GM11168 (cell line): ENCODE results near the gene TJP1.
"Not testable (repeated sequence)": the region's sequence is repeated elsewhere in the genome, so short reads cannot be mapped to it uniquely, and the experiment has no call there.

Experiments
- in situ Hi-C: fragments of 300-500 bp; cut with MboI; formaldehyde crosslinking; loops from one replicate; pipeline ENCODE4 v1.12.0; 2022; ENCODE audit warnings: low sequenced_read_pairs; ENCODE audit not compliant: unreplicated experiment

Gene TJP1

DNA sequence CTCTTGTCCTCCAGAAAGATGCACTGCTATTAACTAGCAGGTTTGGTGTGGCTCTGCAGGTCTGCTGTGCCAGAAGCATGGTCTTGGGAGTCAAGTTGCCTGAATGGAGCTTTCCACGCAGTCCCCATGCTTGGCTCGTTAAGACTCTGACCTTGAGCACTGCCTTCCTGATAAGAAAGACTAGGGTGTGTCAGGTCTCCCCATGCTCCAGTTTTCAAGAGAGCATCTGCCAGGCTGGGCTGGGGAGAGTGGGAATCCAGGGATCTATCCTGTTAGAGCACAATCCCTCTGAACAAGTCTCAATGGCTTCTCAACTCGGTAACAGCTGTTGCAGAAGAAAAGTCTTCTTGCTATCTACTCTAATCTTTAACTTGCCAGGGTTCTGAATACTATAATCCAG is 98.2 kb downstream of the TJP1 start:
- in situ Hi-C loops, result no loop called here

- in situ Hi-C loops, result no loop called here
Measured at GRCh38 chr15:29713784-29714183, 108.5 kb downstream of the TJP1 start.

DNA sequence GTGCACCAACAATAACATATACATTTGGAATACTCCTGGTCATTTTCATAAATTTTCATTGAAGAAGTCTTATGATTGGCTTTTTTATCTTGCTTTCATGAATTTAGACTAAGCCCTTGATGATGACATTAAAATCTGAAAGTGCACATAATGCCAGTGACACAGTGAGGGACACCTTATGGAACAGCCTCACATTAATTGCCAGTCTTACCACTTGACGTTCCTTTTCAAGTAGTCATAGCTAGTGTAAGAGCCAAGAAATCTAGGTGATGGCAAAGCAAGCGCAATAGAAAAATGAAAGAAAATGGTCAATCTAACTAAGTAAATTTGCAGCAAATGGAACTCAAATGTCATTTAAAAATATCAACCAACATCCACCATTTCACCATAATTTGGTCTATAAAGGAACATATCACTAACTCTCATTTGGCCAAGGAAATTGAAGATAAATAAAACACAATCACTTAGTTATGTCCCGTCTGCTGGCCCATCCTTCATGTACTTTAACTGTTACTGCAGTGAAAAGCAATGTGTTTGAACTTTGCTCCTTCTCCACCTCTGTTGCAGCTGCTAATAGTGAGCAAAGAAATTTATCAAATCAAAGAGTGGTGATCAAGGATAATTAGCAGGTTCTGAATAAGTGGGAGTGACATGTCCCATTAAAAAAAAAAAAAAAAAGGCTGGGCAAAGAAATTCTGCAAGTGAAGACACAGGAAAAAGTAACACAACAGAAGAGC is 110.0 kb downstream of the TJP1 start:
- in situ Hi-C loops, result no loop called here

DNA sequence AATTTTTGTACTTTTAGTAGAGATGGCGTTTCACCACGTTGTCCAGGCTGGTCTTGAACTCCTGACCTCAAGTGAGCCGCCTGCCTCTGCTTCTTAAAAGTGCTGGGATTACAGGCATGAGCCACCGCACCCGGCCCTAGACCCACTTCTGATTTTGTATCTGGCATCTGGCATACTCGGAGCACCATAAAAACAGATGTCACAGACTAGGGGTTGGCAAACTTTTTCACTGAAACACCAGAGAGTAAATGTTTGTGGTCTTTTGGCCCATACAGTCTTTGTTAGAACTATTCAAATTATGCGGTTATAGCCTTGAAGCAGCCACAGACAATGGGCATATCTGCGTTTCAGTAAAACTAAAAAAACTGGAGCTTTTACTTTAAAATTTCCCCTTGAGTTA is 110.7 kb downstream of the TJP1 start:
- in situ Hi-C loops, result no loop called here

DNA sequence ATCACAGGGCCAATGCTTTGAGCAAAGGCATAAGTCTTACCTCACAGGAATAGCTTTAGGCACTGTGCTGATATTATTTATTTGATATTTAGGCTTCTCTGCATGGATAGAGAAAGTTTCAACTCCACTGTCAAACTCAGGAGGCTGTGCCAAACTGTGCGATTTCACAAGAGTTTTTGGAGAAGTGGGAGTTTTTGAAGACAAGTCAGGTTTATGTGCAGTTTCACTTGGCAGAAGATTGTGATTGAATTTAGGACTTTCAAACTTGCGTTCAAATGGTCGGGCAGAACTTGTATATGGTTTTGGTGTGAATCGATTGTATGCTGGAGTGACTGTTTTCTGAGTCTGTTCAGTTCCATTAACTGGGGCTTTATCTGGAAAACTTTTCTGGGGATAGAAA is 113.7 kb downstream of the TJP1 start:
- in situ Hi-C loops, result no loop called here

DNA sequence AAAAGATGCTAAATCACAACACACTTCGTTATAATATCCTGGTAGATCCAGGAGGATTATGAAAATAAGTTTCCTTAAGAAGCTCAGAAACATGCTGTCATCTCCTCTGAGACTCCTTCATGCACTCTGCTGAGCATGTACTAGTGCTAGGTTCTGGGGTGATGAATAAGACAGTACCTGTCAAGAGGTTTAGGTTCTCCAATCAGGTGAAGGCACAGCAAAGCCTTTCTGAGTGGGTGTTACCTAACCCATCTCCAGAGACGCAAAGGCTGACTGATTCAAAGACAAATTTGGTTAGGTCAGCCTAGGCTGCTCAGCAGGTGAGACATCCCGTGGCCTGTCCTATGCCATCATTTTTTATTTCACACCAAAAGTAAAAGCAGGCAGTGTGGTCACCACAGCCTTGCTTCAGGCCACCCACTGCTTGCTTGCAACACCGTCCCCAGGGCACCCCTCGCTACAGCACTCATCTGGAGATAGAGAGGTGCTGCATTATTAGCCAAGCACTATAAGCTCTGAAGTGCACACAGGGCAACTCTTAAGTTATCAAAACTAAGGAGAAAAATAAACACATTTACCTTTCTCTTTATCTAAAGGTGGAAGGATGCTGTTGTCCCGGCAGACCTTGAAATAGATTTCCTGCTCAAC is 117.2 kb downstream of the TJP1 start:
- in situ Hi-C loops, result no loop called here

GRCh38 chr15:29701151-29701550 is 121.1 kb downstream of the TJP1 start:
- in situ Hi-C loops, result no loop called here

- in situ Hi-C loops, result no loop called here
Measured at GRCh38 chr15:29700296-29700695, 122.0 kb downstream of the TJP1 start.

DNA sequence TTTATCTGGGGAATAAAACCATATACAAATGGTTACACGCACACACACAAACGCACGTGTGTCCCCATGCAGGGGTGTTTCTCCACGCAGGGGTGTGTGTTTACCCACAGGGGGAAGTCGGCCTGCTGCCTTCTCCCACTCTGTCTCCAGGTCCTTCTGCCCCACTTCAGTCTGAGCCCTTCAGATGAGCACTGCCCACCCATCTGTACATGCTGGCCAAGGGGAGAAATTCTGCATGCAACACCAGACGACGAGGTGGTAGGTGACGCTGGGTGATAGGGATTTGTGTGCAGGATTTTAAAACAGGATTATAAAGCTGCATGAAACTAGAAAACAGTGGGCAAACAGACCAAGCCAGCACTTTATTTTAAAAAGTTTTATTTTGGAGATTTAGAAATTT is 122.5 kb downstream of the TJP1 start:
- in situ Hi-C loops, result no loop called here

- in situ Hi-C loops, result no loop called here
Measured at GRCh38 chr15:29698030-29698701, 124.1 kb downstream of the TJP1 start.

DNA sequence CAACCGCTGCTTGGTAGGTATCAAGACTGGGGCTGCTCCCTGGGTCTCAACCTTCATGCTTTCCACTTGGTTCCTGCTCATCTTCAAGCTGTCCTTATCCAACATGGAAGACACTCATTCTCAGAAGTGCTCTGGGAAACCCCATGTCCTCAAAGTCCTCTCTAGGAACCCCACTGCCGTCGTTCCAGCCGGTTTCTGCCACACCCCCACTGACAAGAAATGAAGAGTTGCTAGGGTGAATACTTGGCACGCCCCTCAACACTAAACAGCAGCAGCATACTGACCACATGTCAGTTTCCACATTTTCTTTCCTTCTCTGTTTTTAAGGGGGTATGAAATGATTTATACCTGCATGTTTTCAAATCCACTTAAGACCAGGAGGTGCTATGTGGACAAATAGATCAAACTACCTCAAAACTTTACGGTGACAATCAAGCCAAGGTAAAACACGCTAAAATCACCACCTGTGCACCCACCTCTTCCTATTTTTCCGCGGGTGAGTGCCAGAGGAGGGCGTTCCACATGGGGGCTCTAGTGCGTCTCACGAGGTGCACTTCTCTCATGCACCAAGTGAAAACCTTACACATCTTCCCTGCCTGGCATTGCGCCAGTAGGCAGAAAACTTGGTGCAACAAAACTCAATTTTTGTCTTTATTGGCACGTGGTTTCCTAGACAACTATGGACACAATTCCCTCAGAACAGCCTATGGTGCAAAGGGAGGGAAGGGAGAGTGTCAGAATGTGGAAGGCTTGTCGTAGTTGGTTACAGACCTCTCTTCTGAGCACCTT is 125.1 kb downstream of the TJP1 start:
- in situ Hi-C loops, result no loop called here

DNA sequence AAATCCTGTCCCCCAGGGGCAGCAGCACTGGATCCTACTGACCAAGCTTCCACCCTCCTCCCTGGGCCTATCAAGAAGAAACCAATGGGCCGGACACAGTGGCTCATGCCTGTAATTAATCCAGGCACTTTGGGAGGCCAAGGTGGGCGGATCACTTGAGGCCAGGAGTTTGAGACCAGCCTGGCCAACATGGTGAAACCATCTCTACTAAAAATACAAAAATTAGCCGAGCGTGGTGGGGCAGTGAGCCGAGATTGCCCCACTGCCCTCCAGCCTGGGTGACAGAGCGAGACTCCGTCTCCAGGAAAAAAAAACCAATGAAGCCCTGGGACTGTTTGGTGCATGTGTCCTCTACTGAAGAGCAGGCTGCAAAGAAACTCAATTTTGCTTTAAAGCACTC is 125.8 kb downstream of the TJP1 start:
- in situ Hi-C loops, result not testable (repeated sequence)

- in situ Hi-C loops, result no loop called here
Measured at GRCh38 chr15:29695489-29696167, 126.6 kb downstream of the TJP1 start.

GRCh38 chr15:29693225-29693624 is 129.0 kb downstream of the TJP1 start:
- in situ Hi-C loops, result no loop called here

GRCh38 chr15:29692527-29692926 is 129.7 kb downstream of the TJP1 start:
- in situ Hi-C loops, result no loop called here

GRCh38 chr15:29690765-29691475 is 131.3 kb downstream of the TJP1 start:
- in situ Hi-C loops, result no loop called here

DNA sequence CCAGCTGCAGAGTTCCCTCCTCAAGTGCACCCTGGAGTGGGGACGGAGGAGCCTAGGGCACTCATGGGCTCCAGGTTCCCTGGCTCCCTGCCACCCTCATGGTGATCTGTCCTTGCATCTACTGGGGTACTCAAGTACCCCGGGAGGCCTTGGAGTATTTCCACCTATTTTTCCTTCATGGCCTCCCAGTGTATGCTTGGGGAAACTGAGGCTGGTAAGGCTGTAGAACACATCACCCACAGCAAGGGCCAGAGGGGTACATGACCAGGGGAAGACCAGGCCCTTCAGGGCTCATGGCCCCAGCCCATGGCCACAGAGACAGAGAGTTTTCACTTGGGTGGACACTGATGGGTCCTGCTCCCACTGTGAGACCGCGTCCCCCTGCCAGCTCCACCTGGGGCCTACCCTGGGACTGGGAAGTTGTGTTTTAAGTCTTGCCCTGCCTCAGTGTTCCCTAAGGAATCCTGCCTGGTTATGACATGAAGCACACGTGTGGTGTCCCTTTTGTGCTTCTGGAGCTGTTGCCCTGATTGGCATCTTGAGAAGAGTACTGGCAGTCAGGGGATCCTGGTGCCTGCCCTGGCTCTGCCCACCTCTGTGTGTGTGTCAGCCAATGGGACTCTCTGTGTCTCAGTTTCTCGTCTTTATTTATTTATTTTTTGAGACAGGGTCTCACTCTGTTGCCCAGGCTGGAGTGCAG is 132.8 kb downstream of the TJP1 start:
- in situ Hi-C loops, result no loop called here

DNA sequence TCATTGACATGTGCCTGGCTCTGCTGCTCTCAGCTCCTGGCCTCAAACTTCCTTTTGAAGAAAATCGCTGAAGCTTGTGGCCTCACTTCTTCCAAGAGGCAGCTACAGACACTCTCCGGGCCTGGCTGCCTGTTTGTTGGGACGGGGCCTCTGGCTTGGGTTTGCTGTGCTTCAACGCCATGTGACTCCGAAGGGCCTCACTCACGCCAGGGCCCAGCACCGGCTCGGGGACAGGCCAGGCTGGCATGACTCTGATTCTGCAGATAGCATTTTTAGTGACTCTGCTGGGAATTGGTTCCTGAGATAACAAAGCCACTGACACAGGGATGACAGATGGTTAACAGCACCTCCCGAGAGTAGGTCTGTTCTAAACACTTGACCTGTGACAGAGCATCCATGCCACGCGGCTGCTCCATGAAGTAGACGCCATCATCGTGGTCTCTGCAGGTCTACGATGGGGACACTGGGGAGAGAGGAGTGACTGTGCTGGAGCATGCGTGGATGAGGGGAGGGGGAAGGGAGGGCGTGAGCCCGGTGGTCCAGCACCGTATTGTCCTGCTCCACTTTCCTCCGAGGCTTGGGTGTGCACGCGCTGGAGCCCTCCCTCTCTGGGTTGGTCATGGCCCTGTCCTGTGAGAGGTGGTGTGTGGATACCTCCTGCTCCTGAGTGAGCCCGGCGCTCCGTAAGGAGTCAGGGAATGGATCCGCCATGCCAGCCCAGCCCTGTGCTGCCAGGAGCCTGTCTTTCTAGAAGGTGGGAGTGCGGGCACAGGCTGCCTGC is 133.6 kb downstream of the TJP1 start:
- in situ Hi-C loops, result no loop called here
